ENCODE data around the gene PSMB7. TPM values are rescaled to one million over a fixed set of nuclear protein-coding genes. Genes with fewer than 3 reads are reported as not detected.

PSMB7 gene
- polyA plus RNA-seq, 1 of the 3 experiments (the other 2 are of a cell fraction), result 357 TPM

- no peak for DNase-seq
- peaks cover 4 to 17% of the 10 kb centered on the region in 2 experiments for H3K36me3 ChIP-seq (replicated peaks in 1 of 2; ENCODE audit: control insufficient read depth in 1 of 2, insufficient read depth in 2 of 2, low read length in 1 of 2)
- H3F3A ChIP-seq (replicated peaks; ENCODE audit: insufficient read depth), result peaks cover 25% of the 10 kb centered on the region
- peaks cover 0 to 25% of the 10 kb centered on the region in 2 experiments; a peak in 3 of 4 replicates for H3K4me1 ChIP-seq (ENCODE audit: control insufficient read depth in 1 of 2, insufficient read depth in 2 of 2, low read depth in 1 of 2, low read length in 1 of 2)
- no peak overlapping the region for H2AFZ ChIP-seq (ENCODE audit: low read depth)
- ChIA-PET CTCF (interaction anchor here (0.8 to 1.9 kb wide), 3 partner anchors 12 to 56 kb away, joined by 3 to 6 read pairs (median 3); no protein-coding TSS in a partner anchor), POLR2A (no interaction called here)
- H3K4me3 ChIP-seq (ENCODE audit: low read depth in 2 of 2, low read length in 1 of 2), result no peak overlapping the region
- no peaks in the 10 kb centered on the region for H3K9me2 ChIP-seq
- WGBS (ENCODE audit: low lambda C conversion rate), result 99% methylated on average over 8 of the region's 8 CpGs
- peaks cover 74% of the 10 kb centered on the region for H3K79me2 ChIP-seq (ENCODE audit: insufficient read depth)
- H3K27ac ChIP-seq (ENCODE audit: low read depth in 2 of 2, low read length in 1 of 2), result no peak overlapping the region
- no peak overlapping the region for H3K4me2 ChIP-seq
- H3K9ac ChIP-seq, result no peak overlapping the region
- no peaks in the 10 kb centered on the region for H4K20me1 ChIP-seq (ENCODE audit: insufficient read depth)
- no peaks in the 10 kb centered on the region for H3K9me3 ChIP-seq
- no peaks in the 10 kb centered on the region for H3K27me3 ChIP-seq (ENCODE audit: insufficient read depth)
- TF ChIP-seq MEF2A (IDR thresholded peaks at IDR 0.05; ENCODE audit: borderline replicate concordance, low read depth) (no peak), RXRA (IDR thresholded peaks at IDR 0.05; ENCODE audit: borderline replicate concordance, low read depth) (no peak), JUND (IDR thresholded peaks at IDR 0.05) (no peak), REST (IDR thresholded peaks at IDR 0.05; ENCODE audit: low read depth, low read length) (no peak), GATA2 (CRISPR knock-in tag; IDR thresholded peaks at IDR 0.05) (no peak), TCF12 (IDR thresholded peaks at IDR 0.05) (no peak), FOXM1 (IDR thresholded peaks at IDR 0.05; ENCODE audit: low read depth) (no peak), RCOR1 (IDR thresholded peaks at IDR 0.05; ENCODE audit: low read length) (no peak), SMC3 (IDR thresholded peaks at IDR 0.05; ENCODE audit: low read depth, low read length) (no peak), ZBTB33 (IDR thresholded peaks at IDR 0.05; ENCODE audit: borderline replicate concordance, low read depth) (no peak)
Observed at GRCh38 chr9:124304285-124304684, 111.0 kb downstream of the PSMB7 start.

GRCh38 chr9:124303762-124304161, 111.5 kb downstream of the PSMB7 start:
- no peak overlapping the region for H3K4me2 ChIP-seq
- H3K27ac ChIP-seq (ENCODE audit: low read depth in 2 of 2, low read length in 1 of 2), result no peak overlapping the region
- POLR2A ChIA-PET, result no interaction called here
- no peak for TF ChIP-seq NFIC (IDR thresholded peaks at IDR 0.05; ENCODE audit: borderline replicate concordance)
- no peak for TF ChIP-seq ZBTB33 (IDR thresholded peaks at IDR 0.05; ENCODE audit: borderline replicate concordance, low read depth)
- TF ChIP-seq GATA2 (CRISPR knock-in tag; IDR thresholded peaks at IDR 0.05), result no peak
- no peak for TF ChIP-seq POLR2AphosphoS5 (IDR thresholded peaks at IDR 0.05; ENCODE audit: low read depth, low read length)
- no peak for TF ChIP-seq RCOR1 (IDR thresholded peaks at IDR 0.05; ENCODE audit: low read length)
- no peak for TF ChIP-seq MXI1 (IDR thresholded peaks at IDR 0.05; ENCODE audit: low read depth, low read length)
- no peaks in the 10 kb centered on the region for H3K27me3 ChIP-seq (ENCODE audit: insufficient read depth)
- DNase-seq, result no peak
- no peaks in the 10 kb centered on the region for H3K9me2 ChIP-seq
- no peaks in the 10 kb centered on the region for H4K20me1 ChIP-seq (ENCODE audit: insufficient read depth)
- 98% methylated on average over 7 of the region's 14 CpGs for WGBS (ENCODE audit: low lambda C conversion rate)
- H3K9me3 ChIP-seq, result no peaks in the 10 kb centered on the region
- no peak overlapping the region for H3K4me3 ChIP-seq (ENCODE audit: low read depth in 2 of 2, low read length in 1 of 2)
- peaks cover 0 to 31% of the 10 kb centered on the region in 2 experiments; a peak in 3 of 4 replicates for H3K4me1 ChIP-seq (ENCODE audit: control insufficient read depth in 1 of 2, insufficient read depth in 2 of 2, low read depth in 1 of 2, low read length in 1 of 2)
- peaks cover 25% of the 10 kb centered on the region for H3F3A ChIP-seq (replicated peaks; ENCODE audit: insufficient read depth)
- no peak overlapping the region for H3K9ac ChIP-seq
- CTCF ChIA-PET, result interaction anchor here (0.8 to 1.9 kb wide), 3 partner anchors 12 to 56 kb away, joined by 3 to 6 read pairs (median 3); no protein-coding TSS in a partner anchor
- H2AFZ ChIP-seq (ENCODE audit: low read depth), result no peak overlapping the region
- H3K79me2 ChIP-seq (ENCODE audit: insufficient read depth), result peaks cover 74% of the 10 kb centered on the region
- H3K36me3 ChIP-seq (replicated peaks in 1 of 2; ENCODE audit: control insufficient read depth in 1 of 2, insufficient read depth in 2 of 2, low read length in 1 of 2), result peaks cover 4 to 17% of the 10 kb centered on the region in 2 experiments
